Activated CD4-positive, alpha-beta memory T cell treated with anti-CD3 and anti-CD28 coated beads, Interleukin-2, amount 10 ng/mL, durations not matched to agents 7 days and 5 days (primary cell): ENCODE data around the gene SUGT1. TPM values are rescaled to one million over a fixed set of nuclear protein-coding genes. Genes with fewer than 3 reads are reported as not detected.

Source experiments
- CTCF ChIA-PET: fragments of 350-600 bp; sonication (Branson Sonifier 250); formaldehyde crosslinking; loops from one replicate; lab custom pipeline; 2021; ENCODE audit warnings: antibody characterized with exemption, inconsistent platforms; lab: Charles Lee
- POLR2A ChIA-PET: fragments of 350-600 bp; sonication (Branson Sonifier 250); formaldehyde crosslinking; loops from one replicate; lab custom pipeline; 2021; ENCODE audit warnings: antibody characterized with exemption; lab: Charles Lee
- DNase-seq: peaks from one replicate; pipeline ENCODE4 v3.0.0-alpha.2; 2020
- H3K27ac Mint-ChIP-seq: one replicate; pipeline ENCODE4 v1.8.0; 2021; ENCODE audit warnings: mild to moderate bottlenecking, mixed read lengths
- H3K27me3 Mint-ChIP-seq: one replicate; pipeline ENCODE4 v1.8.0; 2021; ENCODE audit warnings: mixed read lengths
- H3K36me3 Mint-ChIP-seq: one replicate; pipeline ENCODE4 v1.8.0; 2021; ENCODE audit warnings: low read depth, mixed read lengths
- H3K4me1 Mint-ChIP-seq: one replicate; pipeline ENCODE4 v1.8.0; 2021; ENCODE audit warnings: mixed read lengths
- H3K4me3 Mint-ChIP-seq: one replicate; pipeline ENCODE4 v1.8.0; 2021; ENCODE audit warnings: mild to moderate bottlenecking, mixed read lengths
- H3K9me3 Mint-ChIP-seq: one replicate; pipeline ENCODE4 v1.8.0; 2021; ENCODE audit warnings: mixed read lengths
- total RNA-seq, 2 experiments: library from RNA; stranded (reverse); gene quantifications; one replicate each; pipeline ENCODE4 v1.2.3, GENCODE V29; 2021

The SUGT1 gene
- total RNA-seq, 2 experiments from 2014 or later, result 50.1 to 51.7 TPM

GRCh38 chr13:52746141-52746540, 93.5 kb downstream of the SUGT1 start:
- Mint-ChIP-seq H3K9me3 (no peaks in the 10 kb centered on the region), H3K27ac (no peak overlapping the region), H3K4me3 (no peak overlapping the region), H3K27me3 (peaks cover 29% of the 10 kb centered on the region), H3K4me1 (no peaks in the 10 kb centered on the region), H3K36me3 (no peaks in the 10 kb centered on the region)
- ChIA-PET CTCF (no interaction called here), POLR2A (no interaction called here)
- DNase-seq, result no peak

- DNase-seq, result no peak
- ChIA-PET CTCF (no interaction called here), POLR2A (no interaction called here)
- Mint-ChIP-seq H3K9me3 (no peaks in the 10 kb centered on the region), H3K27me3 (peaks cover 10% of the 10 kb centered on the region), H3K36me3 (no peaks in the 10 kb centered on the region), H3K4me1 (no peaks in the 10 kb centered on the region), H3K27ac (no peak overlapping the region), H3K4me3 (no peak overlapping the region)
Measured at GRCh38 chr13:52749419-52749818, 96.8 kb downstream of the SUGT1 start.

Other genes with a start within 250 kb of the SUGT1 start
- gene THSD1, start 246.7 kb upstream of the SUGT1 start, total RNA-seq, result under 1 TPM; 0.23 to 0.28 TPM
- 10 to 100 TPM; 41.8 to 43.4 TPM for gene VPS36, start 202.2 kb upstream of the SUGT1 start, total RNA-seq
- 10 to 100 TPM; 81.8 to 83.7 TPM for gene CKAP2, start 197.4 kb upstream of the SUGT1 start, total RNA-seq
- 1 to 10 TPM; 8.9 to 9.3 TPM for gene HNRNPA1L2, start 10.4 kb upstream of the SUGT1 start, total RNA-seq
- gene CNMD, start 87.0 kb downstream of the SUGT1 start, total RNA-seq, result not detected
- not detected for gene PCDH8, start 195.8 kb downstream of the SUGT1 start, total RNA-seq